SK-N-SH treated with all-trans-retinoic acid at 6 μM for 48 hours (cell line): Measurements from ENCODE around the gene SLC17A9.

ENCODE experiments used
- ATAC-seq: fragments of 200-7000 bp; cut with Tn5 transposase; 3 replicates; pipeline ENCODE4 v1.9.1; 2020; ENCODE audit warnings: mild to moderate bottlenecking, moderate library complexity
- CSDC2 ChIP-seq: fragments of 250-450 bp; sonication (Bioruptor Pico); IDR thresholded peaks from 2 replicates; pipeline ENCODE4 v1.5.0; 2020; ENCODE audit warnings: mild to moderate bottlenecking, moderate library complexity
- ESRRG ChIP-seq: fragments of 250-450 bp; sonication (Bioruptor Pico); IDR thresholded peaks from 2 replicates; pipeline ENCODE4 v1.6.1; 2021; ENCODE audit warnings: mild to moderate bottlenecking
- GLIS3 ChIP-seq: fragments of 250-450 bp; sonication (Bioruptor Pico); IDR thresholded peaks from 2 replicates; pipeline ENCODE4 v1.5.0; 2020; ENCODE audit warnings: mild to moderate bottlenecking, moderate library complexity
- ISL1 ChIP-seq: fragments of 250-450 bp; sonication (Bioruptor Pico); IDR thresholded peaks from 2 replicates; pipeline ENCODE4 v2.1.2; 2022; ENCODE audit warnings: mild to moderate bottlenecking, moderate library complexity
- OSR1 ChIP-seq: fragments of 250-450 bp; sonication (Bioruptor Pico); IDR thresholded peaks from 2 replicates; pipeline ENCODE4 v1.8.0; 2022; ENCODE audit warnings: moderate library complexity, mild to moderate bottlenecking, inconsistent platforms
- PATZ1 ChIP-seq: fragments of 250-450 bp; sonication (Bioruptor Pico); IDR thresholded peaks from 2 replicates; pipeline ENCODE4 v1.8.0; 2020; ENCODE audit warnings: mild to moderate bottlenecking, moderate library complexity, borderline replicate concordance
- POU6F1 ChIP-seq: fragments of 250-450 bp; sonication (Bioruptor Pico); IDR thresholded peaks from 2 replicates; pipeline ENCODE4 v1.8.0; 2021; ENCODE audit warnings: low read depth, mild to moderate bottlenecking, moderate library complexity, borderline replicate concordance
- PPARA ChIP-seq: fragments of 250-450 bp; sonication (Bioruptor Pico); IDR thresholded peaks from 2 replicates; pipeline ENCODE4 v1.5.0; 2020; ENCODE audit warnings: mild to moderate bottlenecking, borderline replicate concordance
- RARB ChIP-seq: fragments of 250-450 bp; sonication (Bioruptor Pico); IDR thresholded peaks from 2 replicates; pipeline ENCODE4 v1.8.0; 2021; ENCODE audit warnings: mild to moderate bottlenecking, moderate library complexity
- TCF4 ChIP-seq: fragments of 250-450 bp; sonication (Bioruptor Pico); IDR thresholded peaks from 2 replicates; pipeline ENCODE4 v1.8.0; 2021; ENCODE audit warnings: mild to moderate bottlenecking, moderate library complexity, borderline replicate concordance
- TOX ChIP-seq: fragments of 250-450 bp; sonication (Bioruptor Pico); IDR thresholded peaks from 2 replicates; pipeline ENCODE4 v1.8.0; 2021; ENCODE audit warnings: mild to moderate bottlenecking, moderate library complexity, borderline replicate concordance
- ZC3H10 ChIP-seq: fragments of 250-450 bp; sonication (Bioruptor Pico); IDR thresholded peaks from 2 replicates; pipeline ENCODE4 v1.5.1; 2021; ENCODE audit warnings: mild to moderate bottlenecking, moderate library complexity
- ZFP3 ChIP-seq: fragments of 250-450 bp; sonication (Bioruptor Pico); IDR thresholded peaks from 2 replicates; pipeline ENCODE4 v1.5.0; 2020; ENCODE audit warnings: mild to moderate bottlenecking, moderate library complexity
- ZFP30 ChIP-seq: fragments of 450-650 bp; formaldehyde crosslinking; IDR thresholded peaks from 2 replicates; pipeline ENCODE4 v1.5.0; 2022; ENCODE audit warnings: mild to moderate bottlenecking, moderate library complexity
- ZNF565 ChIP-seq: fragments of 450-650 bp; formaldehyde crosslinking; conservative IDR thresholded peaks from 2 replicates; pipeline ENCODE4 v1.5.0; 2020; ENCODE audit warnings: low read depth, mild to moderate bottlenecking, moderate library complexity
- ZNF70 ChIP-seq: fragments of 450-650 bp; formaldehyde crosslinking; IDR thresholded peaks from 2 replicates; pipeline ENCODE4 v1.5.0; 2020; ENCODE audit warnings: mild to moderate bottlenecking, moderate library complexity
- ZNF8 ChIP-seq: fragments of 450-650 bp; formaldehyde crosslinking; IDR thresholded peaks from 2 replicates; pipeline ENCODE4 v1.5.0; 2020; ENCODE audit warnings: mild to moderate bottlenecking, moderate library complexity
- TF ChIP-seq, protein P1 (sequence below): fragments of 250-450 bp; sonication (Bioruptor Pico); IDR thresholded peaks from 2 replicates; pipeline ENCODE4 v1.5.1; 2020; ENCODE audit warnings: low read depth, mild to moderate bottlenecking, moderate library complexity
- TF ChIP-seq, protein P2 (sequence below): fragments of 250-450 bp; sonication (Bioruptor Pico); IDR thresholded peaks from 2 replicates; pipeline ENCODE4 v1.5.0; 2020; ENCODE audit warnings: mild to moderate bottlenecking, moderate library complexity
- TF ChIP-seq, protein P3 (sequence below): fragments of 250-450 bp; sonication (Bioruptor Pico); IDR thresholded peaks from 2 replicates; pipeline ENCODE4 v1.5.1; 2021; ENCODE audit warnings: mild to moderate bottlenecking, moderate library complexity

Gene SLC17A9

GRCh38 chr20:62940875-62941274 is 11.6 kb upstream of the SLC17A9 start:
- TF ChIP-seq ZNF8 (CRISPR knock-in tag) (no peak), OSR1 (CRISPR knock-in tag) (no peak), POU6F1 (CRISPR knock-in tag) (no peak), GLIS3 (no peak), TOX (CRISPR knock-in tag) (no peak), ZNF70 (CRISPR knock-in tag) (no peak), ZC3H10 (CRISPR knock-in tag) (no peak), CSDC2 (CRISPR knock-in tag) (no peak), PPARA (CRISPR knock-in tag) (no peak), RARB (no peak), ZFP30 (CRISPR knock-in tag) (no peak), PATZ1 (no peak), ZNF565 (CRISPR knock-in tag) (no peak), ESRRG (no peak), ZFP3 (CRISPR knock-in tag) (no peak), ISL1 (CRISPR knock-in tag) (no peak)
- TF ChIP-seq, protein P1, sequence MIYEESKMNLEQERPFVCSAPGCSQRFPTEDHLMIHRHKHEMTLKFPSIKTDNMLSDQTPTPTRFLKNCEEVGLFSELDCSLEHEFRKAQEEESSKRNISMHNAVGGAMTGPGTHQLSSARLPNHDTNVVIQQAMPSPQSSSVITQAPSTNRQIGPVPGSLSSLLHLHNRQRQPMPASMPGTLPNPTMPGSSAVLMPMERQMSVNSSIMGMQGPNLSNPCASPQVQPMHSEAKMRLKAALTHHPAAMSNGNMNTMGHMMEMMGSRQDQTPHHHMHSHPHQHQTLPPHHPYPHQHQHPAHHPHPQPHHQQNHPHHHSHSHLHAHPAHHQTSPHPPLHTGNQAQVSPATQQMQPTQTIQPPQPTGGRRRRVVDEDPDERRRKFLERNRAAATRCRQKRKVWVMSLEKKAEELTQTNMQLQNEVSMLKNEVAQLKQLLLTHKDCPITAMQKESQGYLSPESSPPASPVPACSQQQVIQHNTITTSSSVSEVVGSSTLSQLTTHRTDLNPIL (CRISPR knock-in tag): no peak
- TF ChIP-seq, protein P2, sequence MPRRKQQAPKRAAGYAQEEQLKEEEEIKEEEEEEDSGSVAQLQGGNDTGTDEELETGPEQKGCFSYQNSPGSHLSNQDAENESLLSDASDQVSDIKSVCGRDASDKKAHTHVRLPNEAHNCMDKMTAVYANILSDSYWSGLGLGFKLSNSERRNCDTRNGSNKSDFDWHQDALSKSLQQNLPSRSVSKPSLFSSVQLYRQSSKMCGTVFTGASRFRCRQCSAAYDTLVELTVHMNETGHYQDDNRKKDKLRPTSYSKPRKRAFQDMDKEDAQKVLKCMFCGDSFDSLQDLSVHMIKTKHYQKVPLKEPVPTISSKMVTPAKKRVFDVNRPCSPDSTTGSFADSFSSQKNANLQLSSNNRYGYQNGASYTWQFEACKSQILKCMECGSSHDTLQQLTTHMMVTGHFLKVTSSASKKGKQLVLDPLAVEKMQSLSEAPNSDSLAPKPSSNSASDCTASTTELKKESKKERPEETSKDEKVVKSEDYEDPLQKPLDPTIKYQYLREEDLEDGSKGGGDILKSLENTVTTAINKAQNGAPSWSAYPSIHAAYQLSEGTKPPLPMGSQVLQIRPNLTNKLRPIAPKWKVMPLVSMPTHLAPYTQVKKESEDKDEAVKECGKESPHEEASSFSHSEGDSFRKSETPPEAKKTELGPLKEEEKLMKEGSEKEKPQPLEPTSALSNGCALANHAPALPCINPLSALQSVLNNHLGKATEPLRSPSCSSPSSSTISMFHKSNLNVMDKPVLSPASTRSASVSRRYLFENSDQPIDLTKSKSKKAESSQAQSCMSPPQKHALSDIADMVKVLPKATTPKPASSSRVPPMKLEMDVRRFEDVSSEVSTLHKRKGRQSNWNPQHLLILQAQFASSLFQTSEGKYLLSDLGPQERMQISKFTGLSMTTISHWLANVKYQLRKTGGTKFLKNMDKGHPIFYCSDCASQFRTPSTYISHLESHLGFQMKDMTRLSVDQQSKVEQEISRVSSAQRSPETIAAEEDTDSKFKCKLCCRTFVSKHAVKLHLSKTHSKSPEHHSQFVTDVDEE: no peak
- TF ChIP-seq, protein P3, sequence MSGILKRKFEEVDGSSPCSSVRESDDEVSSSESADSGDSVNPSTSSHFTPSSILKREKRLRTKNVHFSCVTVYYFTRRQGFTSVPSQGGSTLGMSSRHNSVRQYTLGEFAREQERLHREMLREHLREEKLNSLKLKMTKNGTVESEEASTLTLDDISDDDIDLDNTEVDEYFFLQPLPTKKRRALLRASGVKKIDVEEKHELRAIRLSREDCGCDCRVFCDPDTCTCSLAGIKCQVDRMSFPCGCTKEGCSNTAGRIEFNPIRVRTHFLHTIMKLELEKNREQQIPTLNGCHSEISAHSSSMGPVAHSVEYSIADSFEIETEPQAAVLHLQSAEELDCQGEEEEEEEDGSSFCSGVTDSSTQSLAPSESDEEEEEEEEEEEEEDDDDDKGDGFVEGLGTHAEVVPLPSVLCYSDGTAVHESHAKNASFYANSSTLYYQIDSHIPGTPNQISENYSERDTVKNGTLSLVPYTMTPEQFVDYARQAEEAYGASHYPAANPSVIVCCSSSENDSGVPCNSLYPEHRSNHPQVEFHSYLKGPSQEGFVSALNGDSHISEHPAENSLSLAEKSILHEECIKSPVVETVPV: no peak
- TF ChIP-seq, all 23 proteins: peak for 0
- no peak for ATAC-seq

GRCh38 chr20:62941792-62942191 is 10.7 kb upstream of the SLC17A9 start:
- ATAC-seq: no peak
- TF ChIP-seq, protein P3: no peak
- TF ChIP-seq, protein P2: no peak
- TF ChIP-seq RARB: no peak
- no peak for TF ChIP-seq TOX (CRISPR knock-in tag)
- no peak for TF ChIP-seq TCF4 (CRISPR knock-in tag)
- no peak for TF ChIP-seq ESRRG
- no peak for TF ChIP-seq PATZ1
- TF ChIP-seq, protein P1 (CRISPR knock-in tag): no peak
